Measurements from ENCODE around the gene CIAO2A.

- TF ChIP-seq CTCF (conservative IDR thresholded peaks at IDR 0.05; ENCODE audit: low read length) (no peak), EZH2phosphoT487 (IDR thresholded peaks at IDR 0.05; ENCODE audit: borderline replicate concordance) (no peak)
Observed at GRCh38 chr15:64137226-64137833, 43.7 kb upstream of the CIAO2A start.
